Stimulated activated CD4-positive, alpha-beta T cell treated with anti-CD3 and anti-CD28 coated beads, Interleukin-15, amount 100 ng/mL, for 24 hours (primary cell): Measurements from ENCODE around the gene LYPD5.

Experiments
- DNase-seq: peaks from one replicate; pipeline ENCODE4 v3.0.0-alpha.2; 2020

Gene LYPD5

DNA sequence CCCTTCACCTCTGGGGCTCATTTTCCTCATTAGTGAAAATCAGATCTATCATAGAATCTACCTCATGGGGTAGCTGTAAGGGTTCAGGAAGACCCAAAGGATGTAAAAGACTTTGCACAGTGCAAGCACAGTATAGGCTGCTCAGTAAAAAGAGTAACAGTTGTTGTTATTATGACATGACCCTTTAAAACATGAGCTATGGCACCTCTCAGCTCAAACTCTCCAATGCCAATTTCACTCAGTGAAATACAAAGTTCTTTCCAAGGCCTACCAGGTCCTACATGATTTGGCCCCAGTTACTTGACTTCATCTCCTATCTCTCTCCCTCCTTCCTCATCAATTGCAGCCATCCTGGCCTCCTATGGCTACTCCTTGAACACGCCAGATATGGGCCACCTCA lies 52.3 kb downstream of the LYPD5 start:
- DNase-seq = no peak

- no peak for DNase-seq
Observed at GRCh38 chr19:43749152-43749551, 53.1 kb downstream of the LYPD5 start.

GRCh38 chr19:43748685-43749084 lies 53.6 kb downstream of the LYPD5 start:
- no peak for DNase-seq

DNA sequence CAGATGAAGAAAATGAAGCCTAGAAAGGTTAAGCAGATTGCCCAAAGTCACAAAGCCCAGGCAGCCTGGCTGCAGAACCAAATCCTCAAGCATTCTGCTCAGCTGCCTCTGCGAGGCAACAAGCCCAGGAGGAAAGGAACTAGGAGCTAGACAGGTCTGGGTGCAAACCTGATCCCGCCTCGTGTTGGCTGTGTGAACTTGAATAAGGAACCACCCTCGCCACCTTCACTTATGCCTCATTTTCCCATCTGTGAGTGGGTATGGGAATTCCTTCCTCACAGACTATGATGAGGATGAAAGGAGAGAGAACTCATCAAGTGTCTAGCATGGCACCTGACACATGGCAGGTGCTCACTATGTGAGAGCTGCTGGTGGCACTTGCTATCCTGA lies 54.0 kb downstream of the LYPD5 start:
- no peak for DNase-seq

GRCh38 chr19:43747557-43748204 lies 54.6 kb downstream of the LYPD5 start:
- DNase-seq = no peak
